Stimulated activated CD8-positive, alpha-beta memory T cell treated with anti-CD3 and anti-CD28 coated beads, Interleukin-12 subunit alpha, Interleukin-12 subunit beta, amount 100 ng/mL, for 4 hours (primary cell): Measurements from ENCODE around the gene PAFAH2.

Source experiments
- DNase-seq: peaks from one replicate; pipeline ENCODE4 v3.0.0-alpha.2; 2020; ENCODE audit warnings: low read depth

Gene PAFAH2

GRCh38 chr1:25927521-25928265, 70.2 kb downstream of the PAFAH2 start:
- no peak for DNase-seq

- DNase-seq, result no peak
Observed at GRCh38 chr1:25926731-25927496, 70.9 kb downstream of the PAFAH2 start.

GRCh38 chr1:25924454-25924853, 73.4 kb downstream of the PAFAH2 start:
- no peak for DNase-seq

- no peak for DNase-seq
Observed at GRCh38 chr1:25922971-25923552, 74.8 kb downstream of the PAFAH2 start.

GRCh38 chr1:25922056-25922970, 75.5 kb downstream of the PAFAH2 start:
- DNase-seq, result peak; percentile 12

GRCh38 chr1:25918615-25919014, 79.2 kb downstream of the PAFAH2 start:
- no peak for DNase-seq

GRCh38 chr1:25917996-25918395, 79.9 kb downstream of the PAFAH2 start:
- no peak for DNase-seq

GRCh38 chr1:25916460-25916859, 81.4 kb downstream of the PAFAH2 start:
- no peak for DNase-seq

- DNase-seq, result no peak
Observed at GRCh38 chr1:25914074-25914995, 83.5 kb downstream of the PAFAH2 start.

GRCh38 chr1:25913206-25913605, 84.7 kb downstream of the PAFAH2 start:
- DNase-seq, result no peak

GRCh38 chr1:25912076-25912831, 85.6 kb downstream of the PAFAH2 start:
- no peak for DNase-seq

- no peak for DNase-seq
Observed at GRCh38 chr1:25911162-25911561, 86.7 kb downstream of the PAFAH2 start.
